ENCODE results near the gene KRT15. TPM values are rescaled to one million over a fixed set of nuclear protein-coding genes. Genes with fewer than 3 reads are reported as not detected.

KRT15 gene
- total and polyA plus RNA-seq, 9 of the 15 experiments (the other 6 are each of a cell fraction or from before 2014, with no cell fraction given) = 0.28 to 4.4 (median 0.56) TPM

GRCh38 chr17:41547921-41548843 is 29.5 kb upstream of the KRT15 start (continued):
- TF ChIP-seq FOXK2 (conservative IDR thresholded peaks at IDR 0.05 in 1 of 2, IDR thresholded peaks at IDR 0.05 in 1 of 2; ENCODE audit: low read depth in 2 of 2) = no peak
- no peak for TF ChIP-seq TFAM (CRISPR knock-in tag; conservative IDR thresholded peaks at IDR 0.05)
- no peak for TF ChIP-seq ID3 (CRISPR knock-in tag; IDR thresholded peaks at IDR 0.05)
- no peak for TF ChIP-seq ID3 (tag; IDR thresholded peaks at IDR 0.05)
- 0 out of 2 replicates have a peak, but pooled peaks have one; percentile 39 for TF ChIP-seq ZNF511 (CRISPR knock-in tag; IDR thresholded peaks at IDR 0.05)
- no peak for TF ChIP-seq ETS2 (tag; IDR thresholded peaks at IDR 0.05; ENCODE audit: borderline replicate concordance, poor library complexity, severe bottlenecking)
- TF ChIP-seq XRCC3 (IDR thresholded peaks at IDR 0.05) = no peak
- no peak for TF ChIP-seq GTF3C2 (IDR thresholded peaks at IDR 0.05; ENCODE audit: borderline replicate concordance, extremely low read depth, insufficient read length)
- TF ChIP-seq CREBBP (IDR thresholded peaks at IDR 0.05; ENCODE audit: low read depth, low read length) = no peak
- no peak for TF ChIP-seq FIP1L1 (IDR thresholded peaks at IDR 0.05; ENCODE audit: low read depth, low read length, poor library complexity, severe bottlenecking)
- TF ChIP-seq ZNF444 (CRISPR knock-in tag; IDR thresholded peaks at IDR 0.05) = no peak
- no peak for TF ChIP-seq MYC (IDR thresholded peaks at IDR 0.05; ENCODE audit: low read depth, low read length)
- TF ChIP-seq MYC (CRISPR knock-in tag; IDR thresholded peaks at IDR 0.05; ENCODE audit: borderline replicate concordance, low read depth) = no peak
- TF ChIP-seq TOE1 (IDR thresholded peaks at IDR 0.05; ENCODE audit: borderline replicate concordance) = no peak
- TF ChIP-seq TOE1 (CRISPR knock-in tag; IDR thresholded peaks at IDR 0.05; ENCODE audit: borderline replicate concordance, low read depth) = no peak
- TF ChIP-seq MIER1 (IDR thresholded peaks at IDR 0.05; ENCODE audit: low read depth) = no peak
- no peak for TF ChIP-seq DMBX1 (CRISPR knock-in tag; IDR thresholded peaks at IDR 0.05; ENCODE audit: borderline replicate concordance)
- TF ChIP-seq ARNT (IDR thresholded peaks at IDR 0.05) = no peak
- TF ChIP-seq GATAD2A (IDR thresholded peaks at IDR 0.05) = no peak
- peak; percentile 82 for TF ChIP-seq FOSL1 (tag; conservative IDR thresholded peaks at IDR 0.05)
- no peak for TF ChIP-seq ZBTB33 (CRISPR knock-in tag; IDR thresholded peaks at IDR 0.05)
- TF ChIP-seq CBFB (CRISPR knock-in tag; IDR thresholded peaks at IDR 0.05) = peak; percentile 64; the same call in 1 of the 2 replicates
